Sigmoid colon (tissue), 3 donors: ENCODE results near the gene CCDC74A.
"Not testable (repeated sequence)": the region's sequence is repeated elsewhere in the genome, so short reads cannot be mapped to it uniquely, and the experiment has no call there.

ENCODE experiments used
- POLR2A ChIP-seq, 2 donors: fragments of 450-650 bp; IDR thresholded peaks; one replicate each; pipeline ENCODE4 v1.6.1; 2016; ENCODE audit warnings: antibody characterized with exemption in 2 of 2, mild to moderate bottlenecking in 2 of 2, moderate library complexity in 2 of 2
- TF ChIP-seq, protein P1 (sequence below), 4 experiments: fragments of 450-650 bp in 3 of 4; fragments of 200-600 bp in 1 of 4; IDR thresholded peaks; one replicate each; pipeline ENCODE4 v1.5.1; 2016 to 2019; ENCODE audit warnings: antibody characterized with exemption in 4 of 4, mild to moderate bottlenecking in 3 of 4, moderate library complexity in 2 of 4

DNA sequence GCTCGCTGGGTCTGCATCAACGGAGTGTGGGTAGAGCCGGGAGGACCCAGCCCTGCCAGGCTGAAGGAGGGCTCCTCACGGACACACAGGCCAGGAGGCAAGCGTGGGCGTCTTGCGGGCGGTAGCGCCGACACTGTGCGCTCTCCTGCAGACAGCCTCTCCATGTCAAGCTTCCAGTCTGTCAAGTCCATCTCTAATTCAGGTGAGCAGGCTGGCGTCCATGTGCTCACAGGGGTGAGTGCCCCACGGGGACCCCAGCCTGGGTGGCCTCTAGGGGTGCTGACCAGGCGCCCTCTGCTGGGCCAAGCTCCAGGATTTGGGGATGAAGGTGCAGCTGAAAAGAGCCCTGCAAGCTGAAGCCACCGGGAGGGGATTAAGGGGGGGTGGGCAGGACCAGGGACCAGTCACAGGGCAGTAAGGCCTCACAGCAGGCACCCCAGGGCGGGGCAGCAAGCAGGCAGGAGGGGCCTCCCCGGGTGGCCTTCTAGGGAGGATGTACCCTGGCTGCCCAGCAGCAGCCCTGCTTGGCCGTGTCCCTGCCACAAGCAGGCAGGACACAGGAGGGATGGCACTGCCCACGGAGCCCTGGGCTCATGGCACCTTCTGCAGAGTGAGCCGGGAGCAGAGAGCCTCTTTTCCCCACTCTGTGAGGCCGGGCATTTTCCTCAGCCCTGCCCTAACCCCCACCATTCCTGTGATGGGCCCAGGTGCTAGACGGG, 3.1 kb downstream of the CCDC74A start:
- not testable (repeated sequence) for TF ChIP-seq POLR2A (IDR thresholded peaks at IDR 0.05)
- TF ChIP-seq, protein P1, sequence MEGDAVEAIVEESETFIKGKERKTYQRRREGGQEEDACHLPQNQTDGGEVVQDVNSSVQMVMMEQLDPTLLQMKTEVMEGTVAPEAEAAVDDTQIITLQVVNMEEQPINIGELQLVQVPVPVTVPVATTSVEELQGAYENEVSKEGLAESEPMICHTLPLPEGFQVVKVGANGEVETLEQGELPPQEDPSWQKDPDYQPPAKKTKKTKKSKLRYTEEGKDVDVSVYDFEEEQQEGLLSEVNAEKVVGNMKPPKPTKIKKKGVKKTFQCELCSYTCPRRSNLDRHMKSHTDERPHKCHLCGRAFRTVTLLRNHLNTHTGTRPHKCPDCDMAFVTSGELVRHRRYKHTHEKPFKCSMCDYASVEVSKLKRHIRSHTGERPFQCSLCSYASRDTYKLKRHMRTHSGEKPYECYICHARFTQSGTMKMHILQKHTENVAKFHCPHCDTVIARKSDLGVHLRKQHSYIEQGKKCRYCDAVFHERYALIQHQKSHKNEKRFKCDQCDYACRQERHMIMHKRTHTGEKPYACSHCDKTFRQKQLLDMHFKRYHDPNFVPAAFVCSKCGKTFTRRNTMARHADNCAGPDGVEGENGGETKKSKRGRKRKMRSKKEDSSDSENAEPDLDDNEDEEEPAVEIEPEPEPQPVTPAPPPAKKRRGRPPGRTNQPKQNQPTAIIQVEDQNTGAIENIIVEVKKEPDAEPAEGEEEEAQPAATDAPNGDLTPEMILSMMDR (IDR thresholded peaks at IDR 0.05), result not testable (repeated sequence)
